SW480 (cell line): ENCODE results near the gene HLA-DMB.
A peak's percentile ranks its signal among the peaks of the same experiment; 100 is the strongest.
"Not testable (repeated sequence)": the region's sequence is repeated elsewhere in the genome, so short reads cannot be mapped to it uniquely, and the experiment has no call there.

Experiments
- DNase-seq: peaks from one replicate; pipeline ENCODE4 v3.0.0-alpha.2; 2016; ENCODE audit warnings: low spot score

Gene HLA-DMB

DNA sequence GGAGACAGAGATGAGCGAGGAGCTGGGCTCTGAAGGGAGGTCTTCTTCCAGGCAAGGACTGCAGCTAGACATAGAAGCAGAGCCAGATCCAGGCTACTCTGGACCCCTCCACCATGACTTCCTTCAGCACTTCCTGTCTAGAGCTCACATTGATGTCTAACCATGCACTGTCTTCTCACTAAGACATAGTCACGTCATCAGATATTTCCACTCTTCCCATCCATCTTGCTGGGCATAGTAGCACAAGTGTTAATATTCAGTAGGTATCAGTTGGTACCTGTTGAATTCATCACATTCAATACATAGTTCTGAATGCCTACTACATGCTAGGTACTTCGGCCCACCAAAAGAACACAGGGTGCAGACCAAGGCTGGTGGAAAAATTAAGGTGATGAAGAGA is 9.2 kb upstream of the HLA-DMB start:
- no peak for DNase-seq

DNA sequence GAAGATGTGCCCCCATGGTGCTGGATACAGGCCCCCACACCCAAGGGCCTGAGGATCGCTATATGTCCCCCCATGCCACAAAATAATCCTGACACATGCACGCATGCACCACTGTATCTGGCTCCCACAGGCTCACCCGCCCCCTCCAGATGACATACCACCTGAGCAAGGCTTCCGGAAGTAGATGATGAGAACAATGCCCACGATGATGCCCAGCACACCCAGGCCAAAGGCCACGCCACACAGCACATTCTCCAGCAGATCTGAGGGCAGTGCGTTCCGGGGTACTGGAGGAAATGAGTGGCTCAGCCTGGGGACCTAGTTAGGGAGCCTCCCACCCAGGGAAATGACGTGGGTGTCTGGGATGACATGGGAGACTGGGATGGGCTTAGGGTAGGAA is 8.3 kb upstream of the HLA-DMB start:
- DNase-seq, result peak; percentile 38

- DNase-seq, result peak; percentile 47
These were observed 7.0 kb upstream of the HLA-DMB start for GRCh38 chr6:32947552-32948465.

DNA sequence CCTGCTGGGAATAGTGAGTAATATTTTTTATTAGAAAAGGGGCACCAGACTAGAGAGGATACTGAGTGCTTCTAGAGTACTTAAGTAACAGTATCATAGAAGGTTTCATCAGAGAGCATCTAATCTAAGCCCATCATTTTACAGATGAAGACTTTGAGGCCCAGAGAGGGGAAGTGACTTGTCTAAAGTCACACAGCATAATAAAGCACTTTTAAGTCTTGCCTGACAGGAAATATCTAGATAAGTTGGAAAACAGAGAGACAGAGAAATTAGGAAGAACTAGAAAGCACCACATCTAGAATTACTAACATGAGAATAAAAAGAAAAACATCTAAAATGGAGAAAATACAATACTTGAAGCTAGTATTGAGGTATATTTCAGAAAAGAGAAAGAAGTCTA is 6.1 kb upstream of the HLA-DMB start:
- no peak for DNase-seq

- DNase-seq, result no peak
These were observed 5.1 kb upstream of the HLA-DMB start for GRCh38 chr6:32945953-32946352.

GRCh38 chr6:32945108-32945760 is 4.4 kb upstream of the HLA-DMB start:
- DNase-seq, result no peak

- no peak for DNase-seq
These were observed 3.2 kb upstream of the HLA-DMB start for GRCh38 chr6:32943864-32944649.

DNA sequence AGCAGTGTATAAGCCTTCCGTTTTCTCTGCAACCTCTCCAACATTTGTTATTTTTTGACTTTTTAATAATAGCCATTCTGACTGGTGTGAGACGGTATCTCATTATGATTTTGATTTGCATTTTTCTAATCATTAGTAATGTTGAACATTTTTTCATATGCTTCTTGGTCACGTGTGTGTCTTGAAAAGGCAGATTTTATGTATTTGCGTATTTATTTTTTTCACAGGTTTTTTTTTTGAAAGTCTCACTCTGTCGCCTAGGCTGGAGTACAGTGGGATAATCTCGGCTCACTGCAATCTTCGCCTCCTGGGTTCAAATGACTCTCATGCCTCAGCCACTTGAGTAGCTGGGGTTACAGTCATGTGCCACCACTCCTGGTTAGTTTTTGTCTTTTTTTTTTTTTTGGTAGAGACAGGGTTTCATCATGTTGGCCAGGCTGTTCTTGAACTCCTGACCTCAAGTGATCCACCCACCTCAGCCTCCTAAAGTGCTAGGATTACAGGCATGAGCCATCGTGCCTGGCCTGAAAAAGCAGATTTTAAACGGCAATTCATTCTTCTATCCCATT is 1.8 kb upstream of the HLA-DMB start:
- DNase-seq, result not testable (repeated sequence)

DNA sequence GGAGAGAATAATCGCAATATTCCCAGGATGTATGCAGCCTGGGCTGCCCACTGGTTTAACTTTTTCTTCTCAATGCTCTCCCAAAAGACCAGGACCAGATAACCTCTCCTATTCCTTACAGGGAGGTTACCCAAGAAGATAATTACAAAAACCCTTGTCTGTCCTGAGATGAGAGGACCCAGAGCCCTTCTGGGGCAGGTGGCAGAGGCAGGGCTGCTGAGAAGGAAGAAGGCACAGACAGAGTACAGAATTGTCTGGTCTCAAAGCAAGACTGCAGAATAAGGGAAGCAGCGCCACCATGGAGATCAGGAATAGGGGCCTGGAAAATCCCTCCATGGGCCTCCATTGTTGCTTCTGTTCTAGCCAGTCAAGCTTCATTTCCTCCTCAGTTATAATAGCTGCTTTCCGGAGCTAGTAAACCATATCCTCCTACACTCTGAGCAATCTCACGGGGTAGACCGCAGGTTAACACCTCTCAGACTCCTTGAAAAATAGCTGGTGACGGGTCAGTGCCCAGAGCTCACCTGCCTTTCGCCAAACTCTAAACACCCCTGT is 463 bp upstream of the HLA-DMB start:
- peak; percentile 9 for DNase-seq

DNA sequence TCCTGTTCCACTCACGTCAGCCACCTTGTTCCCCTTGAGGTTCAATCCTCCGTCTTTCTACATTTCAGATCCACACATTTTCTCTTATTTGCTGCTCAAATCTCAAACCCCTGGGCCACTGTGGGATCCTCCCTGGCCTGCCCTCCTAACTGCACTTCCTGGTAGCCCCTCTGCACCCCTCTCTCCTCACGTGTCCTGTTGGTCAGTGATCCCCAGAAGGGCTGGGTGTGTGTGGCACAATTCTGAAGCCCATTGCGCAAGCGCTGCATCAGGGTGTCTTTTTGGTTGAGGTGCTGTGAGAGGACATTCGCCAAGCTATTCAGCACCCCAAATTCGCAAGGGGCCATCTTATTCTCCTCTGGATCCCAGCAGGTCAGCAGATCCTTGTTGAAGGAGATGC is 2.3 kb downstream of the HLA-DMB start:
- DNase-seq, result no peak

DNA sequence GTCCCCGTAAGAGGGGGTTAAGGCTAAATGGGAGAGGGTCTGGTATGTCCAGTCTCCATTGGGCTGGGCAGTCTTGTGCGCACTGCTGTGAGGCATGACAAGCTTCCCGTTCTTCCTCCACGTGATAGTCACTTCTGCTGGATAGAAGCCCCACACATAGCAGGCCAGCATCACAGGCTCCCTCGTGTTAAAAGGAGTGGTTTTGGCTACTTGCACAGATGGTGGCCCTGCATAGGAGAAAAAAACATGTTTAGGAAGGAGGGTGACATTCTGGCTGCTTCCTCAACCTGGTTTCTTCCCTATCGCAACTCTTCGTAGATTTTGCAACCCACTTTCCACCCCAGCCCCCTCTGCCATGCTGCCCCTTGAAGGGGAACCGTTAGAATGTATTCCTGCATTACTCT is 3.6 kb downstream of the HLA-DMB start:
- DNase-seq, result no peak

GRCh38 chr6:32936239-32937152 is 4.3 kb downstream of the HLA-DMB start:
- no peak for DNase-seq

DNA sequence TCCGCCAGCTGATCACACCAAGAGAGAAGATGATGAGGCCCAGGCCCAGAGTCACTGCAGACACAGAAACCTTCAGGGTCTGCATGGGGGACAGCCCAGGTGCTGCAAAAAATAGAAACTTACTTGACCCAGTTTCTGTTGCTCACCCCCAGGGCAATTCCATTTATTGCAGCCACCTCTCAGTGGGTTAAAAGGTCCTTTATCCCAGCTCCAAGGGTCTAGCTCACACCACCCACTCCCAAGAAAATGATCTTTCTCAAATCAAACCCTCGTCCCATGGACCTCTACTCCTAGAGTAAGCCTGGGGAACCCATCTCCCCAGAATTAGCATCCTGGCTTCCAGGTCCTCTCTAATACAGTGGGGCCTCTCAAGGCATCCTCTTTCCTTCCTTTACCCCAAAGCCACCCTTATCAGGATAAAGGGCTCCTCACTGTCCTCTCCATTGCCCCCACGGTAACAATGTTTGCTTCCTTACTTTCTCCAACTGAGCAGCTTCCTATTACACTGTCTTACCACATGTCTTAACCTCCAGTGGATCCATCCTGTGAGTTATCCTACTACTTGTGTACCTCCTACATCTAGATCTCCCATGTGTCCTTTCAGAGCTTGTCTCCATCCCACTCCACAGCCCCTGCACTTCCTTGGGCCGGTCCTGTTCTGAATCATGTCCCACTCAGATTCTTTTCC is 5.1 kb downstream of the HLA-DMB start:
- DNase-seq, result no peak

GRCh38 chr6:32933661-32934085 is 7.2 kb downstream of the HLA-DMB start:
- DNase-seq, result peak; percentile 51

- DNase-seq, result no peak
These were observed 8.5 kb downstream of the HLA-DMB start for GRCh38 chr6:32932132-32932868.

DNA sequence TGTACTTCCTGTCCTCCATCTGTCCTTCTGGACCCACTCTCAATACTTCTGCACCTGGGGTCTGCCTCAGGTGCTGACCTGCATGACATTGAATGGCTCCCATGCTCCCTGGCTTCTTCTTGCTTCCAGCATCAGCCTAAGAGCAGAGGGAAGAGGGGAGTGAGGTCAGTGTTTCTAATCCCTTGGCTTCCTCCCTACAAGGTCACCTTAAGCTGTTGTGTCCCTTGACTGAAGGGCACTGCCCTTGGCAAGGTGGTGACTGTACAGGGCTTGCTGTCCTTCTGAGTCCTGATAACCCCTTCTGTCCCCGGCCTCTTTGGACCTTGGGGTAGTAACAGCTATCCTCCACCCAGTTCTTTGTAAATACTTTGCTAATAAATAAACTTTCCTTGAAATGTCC is 9.6 kb downstream of the HLA-DMB start:
- no peak for DNase-seq

DNA sequence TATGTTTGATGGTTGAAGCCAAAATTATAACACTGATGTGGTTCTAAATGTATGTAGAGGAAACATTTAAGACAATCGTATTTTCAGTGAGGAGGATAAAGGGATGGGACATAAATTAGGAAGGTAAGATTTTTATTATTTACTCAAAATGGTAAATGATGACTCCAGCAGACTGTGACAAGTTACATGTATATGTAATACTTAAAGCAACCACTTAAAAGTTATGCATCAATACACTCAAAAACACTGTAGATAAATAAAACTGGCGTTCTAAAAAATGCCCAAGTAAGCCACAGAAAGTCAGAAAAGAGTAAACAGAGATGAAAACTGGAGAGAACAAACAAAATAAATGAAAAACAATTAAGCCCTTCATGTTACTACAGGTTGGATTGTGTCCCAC is 18.7 kb downstream of the HLA-DMB start:
- DNase-seq, result no peak

DNA sequence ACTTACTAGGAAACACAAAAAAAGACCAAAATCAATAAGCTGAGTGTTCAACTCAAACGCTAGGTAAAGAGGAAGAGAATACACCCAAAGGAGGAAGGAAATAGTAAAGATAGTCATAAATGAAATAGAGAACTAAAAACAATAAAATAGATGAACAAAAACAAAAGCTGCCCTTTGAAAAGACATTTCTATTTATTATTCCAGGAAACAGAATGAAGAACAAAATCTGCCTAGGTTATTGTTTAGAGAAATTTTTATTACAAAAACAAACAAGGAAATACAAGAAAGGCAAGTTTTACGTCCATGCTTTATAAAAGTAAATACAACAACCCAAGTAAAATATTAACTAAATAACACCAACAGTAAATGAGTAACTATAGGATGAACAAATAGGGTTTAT is 20.1 kb downstream of the HLA-DMB start:
- DNase-seq, result no peak

DNA sequence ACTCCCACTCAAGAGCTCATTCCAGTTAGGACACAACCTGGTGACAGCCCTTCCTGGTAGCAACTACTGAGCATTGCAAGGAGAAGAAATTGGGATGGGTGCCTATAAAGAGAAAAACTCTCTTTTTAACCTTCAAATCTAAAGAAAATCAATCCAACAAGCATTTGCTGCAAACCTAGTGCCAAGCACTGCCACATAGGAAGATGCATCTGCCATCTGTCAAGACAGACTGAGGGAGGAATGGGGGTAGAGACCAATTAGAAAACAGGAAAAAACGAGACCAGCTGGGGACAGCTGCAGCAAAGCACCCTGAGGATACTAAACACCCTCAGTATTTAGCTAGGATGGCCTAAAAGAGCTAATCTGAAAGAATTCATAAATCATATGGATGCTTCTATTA is 27.9 kb downstream of the HLA-DMB start:
- no peak for DNase-seq

DNA sequence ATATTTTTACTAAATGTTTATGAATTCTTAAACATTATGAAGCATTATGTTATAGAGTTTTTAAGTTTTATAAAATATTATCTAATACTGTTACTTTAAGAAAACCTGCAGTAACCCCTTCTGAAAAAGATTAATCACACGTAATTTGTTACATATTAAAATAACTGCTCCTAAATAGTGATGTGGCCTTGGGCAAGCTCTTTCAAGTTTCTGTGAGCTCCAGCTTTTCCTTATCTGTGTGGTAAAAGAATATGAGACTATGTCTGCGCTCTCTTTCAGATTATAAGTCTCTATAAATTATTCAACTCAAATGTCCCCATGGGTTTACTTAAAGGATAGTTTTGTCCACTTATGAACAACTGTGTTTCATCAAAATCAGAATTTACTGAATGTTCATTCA is 31.9 kb downstream of the HLA-DMB start:
- DNase-seq, result no peak
